Right lobe of liver (tissue), 4 donors: ENCODE results near the gene HOXC13.

ENCODE experiments used
- POLR2A ChIP-seq: fragments of 450-650 bp; IDR thresholded peaks from one replicate; pipeline ENCODE4 v1.6.1; 2017; ENCODE audit warnings: antibody characterized with exemption, mild to moderate bottlenecking
- TF ChIP-seq, protein P1 (sequence below), 4 donors: fragments of 200-600 bp in 3 of 4; fragments of 450-650 bp in 1 of 4; IDR thresholded peaks; one replicate each; pipeline versions ENCODE4 v1.5.1 to v1.8.0; 2016 to 2022; ENCODE audit warnings: antibody characterized with exemption in 4 of 4, mild to moderate bottlenecking in 2 of 4
- donor health status: DM: no; HTN: no; CAD: no.
- donor health status: DM: no; HTN: no; CAD: no.
- donor health status: DM: no; HTN: yes; CAD: no.

DNA sequence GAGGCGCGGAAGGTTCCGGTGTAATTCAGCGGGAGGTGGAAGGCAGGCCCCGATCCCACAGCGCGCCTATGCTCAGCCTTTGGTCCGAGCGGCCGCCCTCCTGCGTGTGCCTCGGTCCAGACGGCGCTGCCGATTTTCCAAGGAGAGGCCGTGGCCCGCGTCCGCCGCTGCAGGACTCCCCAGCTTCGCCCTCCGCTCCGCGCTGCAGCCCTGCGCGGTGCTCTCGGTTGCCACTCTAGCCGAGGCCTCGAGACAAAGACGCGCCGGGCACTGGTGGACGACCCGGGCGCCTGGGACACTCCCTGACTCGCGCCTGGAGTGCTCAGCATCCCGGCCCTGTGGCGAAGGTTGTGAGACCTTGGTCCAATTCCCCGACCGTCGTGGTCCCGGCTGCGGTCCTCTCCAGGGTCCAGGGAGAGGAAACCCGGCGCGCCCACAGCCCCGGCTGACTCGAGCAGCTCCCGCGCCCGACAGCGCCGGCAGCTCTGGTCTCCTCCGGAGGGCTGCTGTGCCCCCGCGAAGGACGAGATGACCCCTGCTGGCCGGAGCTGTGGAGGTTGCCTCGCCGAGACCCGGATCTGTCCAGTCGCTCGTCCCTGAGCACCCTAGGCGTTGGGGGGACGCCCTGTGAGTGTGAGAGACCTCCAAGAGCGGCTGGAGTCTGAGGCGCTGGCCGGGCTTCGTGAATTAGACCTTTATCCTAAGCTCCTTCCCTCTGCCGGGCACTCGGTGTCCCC lies 22.6 kb downstream of the HOXC13 start:
- TF ChIP-seq, protein P1, sequence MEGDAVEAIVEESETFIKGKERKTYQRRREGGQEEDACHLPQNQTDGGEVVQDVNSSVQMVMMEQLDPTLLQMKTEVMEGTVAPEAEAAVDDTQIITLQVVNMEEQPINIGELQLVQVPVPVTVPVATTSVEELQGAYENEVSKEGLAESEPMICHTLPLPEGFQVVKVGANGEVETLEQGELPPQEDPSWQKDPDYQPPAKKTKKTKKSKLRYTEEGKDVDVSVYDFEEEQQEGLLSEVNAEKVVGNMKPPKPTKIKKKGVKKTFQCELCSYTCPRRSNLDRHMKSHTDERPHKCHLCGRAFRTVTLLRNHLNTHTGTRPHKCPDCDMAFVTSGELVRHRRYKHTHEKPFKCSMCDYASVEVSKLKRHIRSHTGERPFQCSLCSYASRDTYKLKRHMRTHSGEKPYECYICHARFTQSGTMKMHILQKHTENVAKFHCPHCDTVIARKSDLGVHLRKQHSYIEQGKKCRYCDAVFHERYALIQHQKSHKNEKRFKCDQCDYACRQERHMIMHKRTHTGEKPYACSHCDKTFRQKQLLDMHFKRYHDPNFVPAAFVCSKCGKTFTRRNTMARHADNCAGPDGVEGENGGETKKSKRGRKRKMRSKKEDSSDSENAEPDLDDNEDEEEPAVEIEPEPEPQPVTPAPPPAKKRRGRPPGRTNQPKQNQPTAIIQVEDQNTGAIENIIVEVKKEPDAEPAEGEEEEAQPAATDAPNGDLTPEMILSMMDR (IDR thresholded peaks at IDR 0.05) = no peak
- no peak for TF ChIP-seq POLR2A
